H1 (cell line): ENCODE measurements around the gene TUBD1. TPM values are rescaled to one million over a fixed set of nuclear protein-coding genes. Genes with fewer than 3 reads are reported as not detected.

ENCODE experiments used
- BACH1 ChIP-seq: IDR thresholded peaks from 2 replicates; pipeline ENCODE4 v1.6.1; 2012; ENCODE audit warnings: low read length, improper control_type of control experiment
- BCL11A ChIP-seq, 2 experiments: IDR thresholded peaks; one replicate each; pipeline ENCODE4 v1.6.1; 2011; ENCODE audit warnings: low read depth in 2 of 2, low read length in 2 of 2, mild to moderate bottlenecking in 2 of 2
- JUND ChIP-seq: IDR thresholded peaks from 2 replicates; pipeline ENCODE4 v1.6.1; 2011; ENCODE audit warnings: mild to moderate bottlenecking, improper control_type of control experiment, low read length
- KDM1A ChIP-seq: fragments of 200-600, 300-600 bp; sonication (generic); IDR thresholded peaks from 2 replicates; pipeline ENCODE4 v1.7.1; 2016; ENCODE audit warnings: mild to moderate bottlenecking, low read length, borderline replicate concordance
- KDM4A ChIP-seq: IDR thresholded peaks from one replicate; pipeline ENCODE4 v1.7.1; 2012; ENCODE audit warnings: low read depth, mild to moderate bottlenecking, moderate library complexity, low read length, inconsistent platforms; ENCODE audit not compliant: severe bottlenecking
- MAFK ChIP-seq: IDR thresholded peaks from 2 replicates; pipeline ENCODE4 v1.6.1; 2012; ENCODE audit warnings: low read depth, mild to moderate bottlenecking, improper control_type of control experiment, low read length
- RXRA ChIP-seq: IDR thresholded peaks from 2 replicates; pipeline ENCODE4 v1.6.1; 2011; ENCODE audit warnings: low read depth, mild to moderate bottlenecking, low read length, moderate library complexity; ENCODE audit not compliant: insufficient read depth
- SIN3A ChIP-seq, 2 experiments: IDR thresholded peaks in 1 of 2; conservative IDR thresholded peaks in 1 of 2; 2 replicates each; pipeline ENCODE4 v1.6.1; 2011 to 2012; ENCODE audit warnings: low read length in 2 of 2, improper control_type of control experiment in 1 of 2, low read depth in 1 of 2, mild to moderate bottlenecking in 1 of 2
- SP4 ChIP-seq: IDR thresholded peaks from 2 replicates; pipeline ENCODE4 v1.6.1; 2012; ENCODE audit warnings: low read length, inconsistent platforms
- TAF1 ChIP-seq: IDR thresholded peaks from 2 replicates; pipeline ENCODE4 v1.6.1; 2011; ENCODE audit warnings: mild to moderate bottlenecking, low read depth, low read length
- TAF7 ChIP-seq: optimal IDR thresholded peaks from 2 replicates; pipeline ENCODE3; 2011; ENCODE audit warnings: low read depth, mild to moderate bottlenecking, inconsistent platforms, low read length, moderate library complexity, borderline replicate concordance
- YY1 ChIP-seq: IDR thresholded peaks from 2 replicates; pipeline ENCODE4 v1.6.1; 2011; ENCODE audit warnings: low read depth, mild to moderate bottlenecking, low read length
- polyA plus RNA-seq, 7 experiments: library from polyadenylated mRNA; depleted of rRNA in 3 of 7; stranded (reverse) in 5 of 7; unstranded in 2 of 7; fragments of >200 nt in 5 of 7; fragments of 200-250 nt in 2 of 7; gene quantifications; 1 replicate in 5 of 7; 2 replicates in 1 of 7; 4 replicates in 1 of 7; pipeline versions ENCODE4 v1.2.1 to v1.2.3, GENCODE V29; 2011 to 2013; ENCODE audit warnings: missing spikeins in 2 of 7, mixed read lengths in 2 of 7
- total RNA-seq: library from RNA; stranded (reverse); fragmentation: NEBNext Ultra II Directional; extraction: Animal tissue kit (Norgen Biotek cat#: 25700); gene quantifications from 2 replicates; pipeline ENCODE4 v1.2.1, GENCODE V29; 2021
- TF ChIP-seq, protein P1 (sequence below): IDR thresholded peaks from 2 replicates; pipeline ENCODE4 v1.6.1; 2012; ENCODE audit warnings: low read length, inconsistent platforms

TUBD1 gene
- total and polyA plus RNA-seq, 2 of the 8 experiments (the other 6 are each of a cell fraction or from before 2014, with no cell fraction given) = 9.1 to 17.5 TPM

DNA sequence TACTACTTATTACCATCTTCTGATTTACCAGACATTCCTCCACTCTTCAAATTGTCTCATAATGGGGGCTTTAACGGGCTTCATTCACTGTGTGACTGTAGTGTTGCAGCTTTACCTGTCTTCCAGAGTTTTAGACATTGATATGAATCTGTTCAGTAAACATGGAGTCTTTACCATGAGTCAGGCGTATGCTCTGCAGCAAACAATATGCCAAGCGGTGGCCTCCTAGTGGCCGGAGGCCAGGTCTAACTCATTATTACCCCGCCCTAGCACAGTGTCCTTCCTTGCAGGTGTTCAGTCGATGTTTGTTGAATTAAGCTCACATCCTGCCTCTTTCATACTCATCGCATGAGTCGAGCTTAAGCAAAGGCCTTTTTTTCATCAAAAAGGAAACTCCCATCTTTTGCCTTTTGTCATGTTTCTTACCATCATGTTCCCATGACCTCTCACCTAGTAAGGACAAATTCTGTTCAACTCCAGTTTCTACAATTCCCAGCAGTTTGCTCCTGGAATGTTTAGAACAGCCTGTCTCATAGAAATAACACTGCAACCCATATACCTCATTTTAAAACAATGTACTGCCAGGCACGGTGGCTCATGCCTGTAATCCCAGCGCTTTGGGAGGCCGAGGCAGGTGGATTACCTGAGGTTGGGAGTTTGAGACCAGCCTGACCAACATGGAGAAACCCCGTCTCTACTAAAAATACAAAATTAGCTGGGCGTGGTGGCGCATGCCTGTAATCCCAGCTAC lies 39.4 kb downstream of the TUBD1 start (continued):
- TF ChIP-seq, protein P1, sequence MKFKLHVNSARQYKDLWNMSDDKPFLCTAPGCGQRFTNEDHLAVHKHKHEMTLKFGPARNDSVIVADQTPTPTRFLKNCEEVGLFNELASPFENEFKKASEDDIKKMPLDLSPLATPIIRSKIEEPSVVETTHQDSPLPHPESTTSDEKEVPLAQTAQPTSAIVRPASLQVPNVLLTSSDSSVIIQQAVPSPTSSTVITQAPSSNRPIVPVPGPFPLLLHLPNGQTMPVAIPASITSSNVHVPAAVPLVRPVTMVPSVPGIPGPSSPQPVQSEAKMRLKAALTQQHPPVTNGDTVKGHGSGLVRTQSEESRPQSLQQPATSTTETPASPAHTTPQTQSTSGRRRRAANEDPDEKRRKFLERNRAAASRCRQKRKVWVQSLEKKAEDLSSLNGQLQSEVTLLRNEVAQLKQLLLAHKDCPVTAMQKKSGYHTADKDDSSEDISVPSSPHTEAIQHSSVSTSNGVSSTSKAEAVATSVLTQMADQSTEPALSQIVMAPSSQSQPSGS = no peak
- TF ChIP-seq JUND (peak; percentile 44; the same call in 1 of the 2 replicates), BACH1 (peak; percentile 68), KDM4A (no peak), RXRA (no peak), YY1 (0 out of 2 replicates have a peak, but pooled peaks have one; percentile 56), MAFK (peak; percentile 70), TAF1 (0 out of 2 replicates have a peak, but pooled peaks have one; percentile 39), SIN3A (conservative IDR thresholded peaks at IDR 0.05 in 1 of 2, IDR thresholded peaks at IDR 0.05 in 1 of 2; ENCODE audit: low read depth in 1 of 2, low read length in 2 of 2) (no peak), TAF7 (no peak), SP4 (no peak), KDM1A (no peak), BCL11A (IDR thresholded peaks at IDR 0.05; ENCODE audit: low read depth in 2 of 2, low read length in 2 of 2) (no peak)
